ENCODE results near the gene CNNM3. TPM values are rescaled to one million over a fixed set of nuclear protein-coding genes. Genes with fewer than 3 reads are reported as not detected.

CNNM3 gene
- total and polyA plus RNA-seq, 2 experiments from 2014 or later: 0.98 to 5.0 TPM

DNA sequence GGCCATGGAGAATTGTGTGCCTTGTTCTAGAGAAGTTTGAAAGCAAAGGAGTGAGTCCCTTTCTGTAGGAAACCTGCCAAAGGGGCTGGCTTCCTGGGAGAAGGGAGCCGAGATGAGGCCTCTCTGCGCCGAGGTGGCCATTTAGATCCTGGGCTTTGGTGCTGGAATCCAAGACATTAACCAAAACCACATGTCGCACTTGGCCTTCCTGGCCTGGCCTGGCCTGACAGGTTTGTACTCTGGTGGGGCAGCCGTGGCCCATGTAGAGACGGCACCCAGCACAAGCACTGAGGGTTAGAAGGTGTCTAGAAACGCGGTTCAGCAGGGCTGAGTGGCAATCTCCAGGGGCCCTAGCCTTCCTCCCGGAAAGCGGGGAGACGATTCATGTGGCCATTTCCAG is 7.1 kb downstream of the CNNM3 start:
- WGBS, 2 experiments (ENCODE audit: low coverage in 1 of 2, low lambda C conversion rate in 2 of 2, missing lambda C conversion rate in 2 of 2): 72 to 74% methylated on average over 11 of the region's 11 CpGs
- Histone ChIP-seq H3K79me2 (ENCODE audit: insufficient read depth) (peaks cover 6% of the 10 kb centered on the region; the same call in 1 of the 2 replicates), H3K36me3 (ENCODE audit: low read depth) (no peaks in the 10 kb centered on the region), H3K27ac (no peak overlapping the region), H3K27me3 (replicated peaks; ENCODE audit: insufficient read depth) (no peaks in the 10 kb centered on the region), H3F3A (ENCODE audit: insufficient read depth) (no peaks in the 10 kb centered on the region), H3K4me2 (ENCODE audit: unreplicated experiment) (no peak overlapping the region), H3K4me1 (ENCODE audit: insufficient read depth) (no peaks in the 10 kb centered on the region), H3K9me3 (ENCODE audit: low read depth) (no peaks in the 10 kb centered on the region), H3K9ac (no peak overlapping the region), H3K4me3 (no peak overlapping the region), H4K20me1 (ENCODE audit: insufficient read depth) (no peaks in the 10 kb centered on the region), H3K9me2 (ENCODE audit: insufficient read depth) (no peaks in the 10 kb centered on the region), H2AFZ (no peak overlapping the region)
- TF ChIP-seq EZH2 (IDR thresholded peaks at IDR 0.05; ENCODE audit: insufficient read depth, poor library complexity, severe bottlenecking): no peak
- no peak for TF ChIP-seq EZH2phosphoT487 (IDR thresholded peaks at IDR 0.05; ENCODE audit: insufficient read depth, low read depth)
- in situ Hi-C loops (cut with MboI): no loop called here
- no peak for DNase-seq

- no peak overlapping the region for H3K9ac ChIP-seq
- peaks cover 6% of the 10 kb centered on the region; the same call in 1 of the 2 replicates for H3K79me2 ChIP-seq (ENCODE audit: insufficient read depth)
- no peaks in the 10 kb centered on the region for H3K27me3 ChIP-seq (replicated peaks; ENCODE audit: insufficient read depth)
- no peaks in the 10 kb centered on the region for H3K9me3 ChIP-seq (ENCODE audit: low read depth)
- 72 to 73% methylated on average over 6 of the region's 6 CpGs for WGBS, 2 experiments (ENCODE audit: low coverage in 1 of 2, low lambda C conversion rate in 2 of 2, missing lambda C conversion rate in 2 of 2)
- no peak overlapping the region for H3K27ac ChIP-seq
- H3K4me3 ChIP-seq: no peak overlapping the region
- H3K4me2 ChIP-seq (ENCODE audit: unreplicated experiment): no peak overlapping the region
- no peaks in the 10 kb centered on the region for H4K20me1 ChIP-seq (ENCODE audit: insufficient read depth)
- H3K4me1 ChIP-seq (ENCODE audit: insufficient read depth): no peaks in the 10 kb centered on the region
- in situ Hi-C loops (cut with MboI): no loop called here
- H2AFZ ChIP-seq: no peak overlapping the region
- no peak for DNase-seq
- H3F3A ChIP-seq (ENCODE audit: insufficient read depth): no peaks in the 10 kb centered on the region
- no peak for TF ChIP-seq EZH2 (IDR thresholded peaks at IDR 0.05; ENCODE audit: insufficient read depth, poor library complexity, severe bottlenecking)
- TF ChIP-seq EZH2phosphoT487 (IDR thresholded peaks at IDR 0.05; ENCODE audit: insufficient read depth, low read depth): no peak
- H3K9me2 ChIP-seq (ENCODE audit: insufficient read depth): no peaks in the 10 kb centered on the region
- H3K36me3 ChIP-seq (ENCODE audit: low read depth): no peaks in the 10 kb centered on the region
These were observed 8.2 kb downstream of the CNNM3 start for GRCh38 chr2:96824079-96824870.

DNA sequence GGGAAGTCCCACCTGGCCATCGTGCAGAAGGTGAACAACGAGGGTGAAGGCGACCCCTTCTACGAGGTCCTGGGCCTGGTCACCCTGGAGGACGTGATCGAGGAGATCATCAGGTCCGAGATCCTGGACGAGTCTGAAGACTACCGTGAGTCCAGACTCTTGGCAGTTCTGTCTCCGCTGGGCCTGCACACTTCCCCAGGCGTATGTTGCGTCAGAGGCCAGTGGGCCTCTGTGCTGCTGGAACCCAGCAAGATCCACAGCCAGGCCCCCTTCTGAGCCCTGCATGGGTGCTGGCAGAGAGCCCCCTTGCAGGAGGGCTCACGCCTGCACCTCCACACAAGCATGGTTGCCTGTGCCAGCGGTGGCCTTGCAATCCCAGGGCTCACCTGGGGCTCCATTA is 9.0 kb downstream of the CNNM3 start:
- in situ Hi-C loops (cut with MboI): no loop called here
- H3K4me1 ChIP-seq (ENCODE audit: insufficient read depth): no peaks in the 10 kb centered on the region

GRCh38 chr2:96826546-96827278 is 10.6 kb downstream of the CNNM3 start:
- Histone ChIP-seq H3K4me1 (ENCODE audit: insufficient read depth) (no peaks in the 10 kb centered on the region), H3K4me2 (ENCODE audit: unreplicated experiment) (no peak overlapping the region), H3K79me2 (ENCODE audit: insufficient read depth) (0 out of 2 replicates have a peak, but pooled peaks cover 6% of the 10 kb centered on the region), H3K9me3 (ENCODE audit: low read depth) (no peaks in the 10 kb centered on the region), H3K27ac (no peak overlapping the region), H3K9me2 (ENCODE audit: insufficient read depth) (no peaks in the 10 kb centered on the region), H3F3A (ENCODE audit: insufficient read depth) (no peaks in the 10 kb centered on the region), H3K9ac (no peak overlapping the region), H3K27me3 (replicated peaks; ENCODE audit: insufficient read depth) (no peaks in the 10 kb centered on the region), H4K20me1 (ENCODE audit: insufficient read depth) (no peaks in the 10 kb centered on the region), H2AFZ (no peak overlapping the region), H3K4me3 (no peak overlapping the region), H3K36me3 (ENCODE audit: low read depth) (no peaks in the 10 kb centered on the region)
- 92 to 93% methylated on average over 22 of the region's 22 CpGs for WGBS, 2 experiments (ENCODE audit: low coverage in 1 of 2, low lambda C conversion rate in 2 of 2, missing lambda C conversion rate in 2 of 2)
- no peak for DNase-seq
- TF ChIP-seq EZH2 (IDR thresholded peaks at IDR 0.05; ENCODE audit: insufficient read depth, poor library complexity, severe bottlenecking): no peak
- no peak for TF ChIP-seq EZH2phosphoT487 (IDR thresholded peaks at IDR 0.05; ENCODE audit: insufficient read depth, low read depth)
- in situ Hi-C loops (cut with MboI): no loop called here

More for the DNA sequence above, 9.0 kb downstream of the CNNM3 start:
- 94 to 98% methylated on average over 14 of the region's 14 CpGs for WGBS, 2 experiments (ENCODE audit: low coverage in 1 of 2, low lambda C conversion rate in 2 of 2, missing lambda C conversion rate in 2 of 2)
- H3K79me2 ChIP-seq (ENCODE audit: insufficient read depth): peaks cover 6% of the 10 kb centered on the region; the same call in 1 of the 2 replicates
- no peaks in the 10 kb centered on the region for H3K9me3 ChIP-seq (ENCODE audit: low read depth)
- TF ChIP-seq EZH2phosphoT487 (IDR thresholded peaks at IDR 0.05; ENCODE audit: insufficient read depth, low read depth) (no peak), EZH2 (IDR thresholded peaks at IDR 0.05; ENCODE audit: insufficient read depth, poor library complexity, severe bottlenecking) (no peak)
- no peaks in the 10 kb centered on the region for H4K20me1 ChIP-seq (ENCODE audit: insufficient read depth)
- DNase-seq: no peak
- no peak overlapping the region for H3K27ac ChIP-seq
- no peak overlapping the region for H3K4me2 ChIP-seq (ENCODE audit: unreplicated experiment)
- H3K9me2 ChIP-seq (ENCODE audit: insufficient read depth): no peaks in the 10 kb centered on the region
- no peak overlapping the region for H3K4me3 ChIP-seq
- H3K9ac ChIP-seq: no peak overlapping the region
- no peak overlapping the region for H2AFZ ChIP-seq
- no peaks in the 10 kb centered on the region for H3F3A ChIP-seq (ENCODE audit: insufficient read depth)
- no peaks in the 10 kb centered on the region for H3K36me3 ChIP-seq (ENCODE audit: low read depth)
- H3K27me3 ChIP-seq (replicated peaks; ENCODE audit: insufficient read depth): no peaks in the 10 kb centered on the region
